GM12878 (cell line): ENCODE measurements around the gene MEMO1. TPM values are rescaled to one million over a fixed set of nuclear protein-coding genes. Genes with fewer than 3 reads are reported as not detected.

ENCODE experiments used
- ATAC-seq: fragments of 200-7000 bp; cut with Tn5 transposase; 3 replicates; pipeline ENCODE4 v1.9.1; 2020; ENCODE audit warnings: mild to moderate bottlenecking, moderate library complexity
- BruUV-seq: library from RNA; stranded (reverse); fragments of 400-500 nt; replicated peaks from 2 replicates; lab custom pipeline; 2021; lab: Mats Ljungman, UMichigan
- CTCF ChIA-PET: fragments of 300-600 bp; sonication (Branson Sonifier 250); formaldehyde crosslinking; extraction: SDS; loops from one replicate; lab custom pipeline; 2021; ENCODE audit warnings: inconsistent platforms; lab: Yijun Ruan, JAX
- POLR2A ChIA-PET: fragments of 350-600 bp; formaldehyde crosslinking; extraction: SDS; loops from one replicate; lab custom pipeline; 2021; ENCODE audit warnings: inconsistent platforms; lab: Charles Lee
- RAD21 ChIA-PET: fragments of 300-600 bp; sonication (Branson Sonifier 250); formaldehyde crosslinking; loops from one replicate; lab custom pipeline; 2023; ENCODE audit warnings: antibody characterized with exemption; ENCODE audit not compliant: unreplicated experiment; lab: Charles Lee
- SMC1A ChIA-PET: fragments of 300-600 bp; sonication (Branson Sonifier 250); formaldehyde crosslinking; loops from one replicate; lab custom pipeline; 2023; ENCODE audit not compliant: unreplicated experiment, uncharacterized antibody; lab: Charles Lee
- DNase-seq: peaks from one replicate; pipeline ENCODE4 v3.0.0-alpha.2; 2011; ENCODE audit warnings: low read depth, low spot score
- FAIRE-seq: peaks from 3 replicates; lab custom pipeline; 2011; peaks lifted over from hg19 to GRCh38; lab: Jason Lieb, UNC
- H2AFZ ChIP-seq: 2 replicates; pipeline ENCODE4 v1.6.0; 2011; ENCODE audit warnings: low read depth, low read length, control low read depth; ENCODE audit not compliant: control insufficient read depth
- H3K27ac ChIP-seq: 2 replicates; pipeline ENCODE4 v1.5.1; 2011; ENCODE audit warnings: control low read depth; ENCODE audit not compliant: control insufficient read depth, insufficient read depth
- H3K27me3 ChIP-seq, 2 experiments: replicated peaks in 1 of 2; 2 replicates each; pipeline versions ENCODE4 v1.6.0 to v1.6.1; 2011; ENCODE audit warnings: low read length in 1 of 2; ENCODE audit not compliant: control insufficient read depth in 2 of 2, insufficient read depth in 2 of 2
- H3K36me3 ChIP-seq, 2 experiments: 2 replicates each; pipeline ENCODE4 v1.5.1; 2011; ENCODE audit warnings: low read length in 1 of 2; ENCODE audit not compliant: control insufficient read depth in 2 of 2, insufficient read depth in 2 of 2
- H3K4me1 ChIP-seq: 2 replicates; pipeline ENCODE4 v1.6.1; 2011; ENCODE audit warnings: mild to moderate bottlenecking, low read length, moderate library complexity, mixed read lengths; ENCODE audit not compliant: control insufficient read depth, insufficient read depth
- H3K4me2 ChIP-seq: 2 replicates; pipeline ENCODE4 v1.6.0; 2011; ENCODE audit warnings: control low read depth; ENCODE audit not compliant: control insufficient read depth, insufficient read depth
- H3K4me3 ChIP-seq: fragments of 200-600 bp; sonication (generic); 2 replicates; pipeline ENCODE4 v1.5.1; 2016
- H3K79me2 ChIP-seq: 2 replicates; pipeline ENCODE4 v1.6.0; 2011; ENCODE audit warnings: low read length; ENCODE audit not compliant: control insufficient read depth, insufficient read depth
- H3K9ac ChIP-seq: 2 replicates; pipeline ENCODE4 v1.8.0; 2011; ENCODE audit warnings: low read length, control low read depth, mixed read lengths; ENCODE audit not compliant: control insufficient read depth, insufficient read depth
- H3K9me3 ChIP-seq: replicated peaks from 3 replicates; pipeline ENCODE4 v1.5.1; 2011; ENCODE audit warnings: mild to moderate bottlenecking, low read length; ENCODE audit not compliant: control insufficient read depth, insufficient read depth
- H4K20me1 ChIP-seq: 2 replicates; pipeline ENCODE4 v1.6.0; 2011; ENCODE audit not compliant: control insufficient read depth, insufficient read depth
- ATF3 ChIP-seq: IDR thresholded peaks from 2 replicates; pipeline ENCODE4 v1.6.1; 2011; ENCODE audit warnings: low read depth, mild to moderate bottlenecking, low read length, moderate library complexity, borderline replicate concordance; ENCODE audit errors: extremely low read depth
- BMI1 ChIP-seq: fragments of 450-650 bp; IDR thresholded peaks from 2 replicates; pipeline ENCODE4 v1.6.1; 2016; ENCODE audit warnings: mild to moderate bottlenecking, moderate library complexity, borderline replicate concordance
- CBX5 ChIP-seq: sonication (generic); IDR thresholded peaks from 2 replicates; pipeline ENCODE4 v1.6.1; 2016; ENCODE audit warnings: low read depth, moderate library complexity, mild to moderate bottlenecking, inconsistent platforms
- CREM ChIP-seq: IDR thresholded peaks from 2 replicates; pipeline ENCODE4 v1.6.1; 2014; ENCODE audit warnings: antibody characterized with exemption, low read depth
- CUX1 ChIP-seq: IDR thresholded peaks from 2 replicates; pipeline ENCODE4 v1.6.1; 2012; ENCODE audit warnings: improper control_type of control experiment, low read depth, low read length; ENCODE audit not compliant: insufficient replicate concordance
- MLLT1 ChIP-seq: fragments of 450-650 bp; IDR thresholded peaks from 2 replicates; pipeline ENCODE4 v1.6.1; 2016; ENCODE audit warnings: mild to moderate bottlenecking
- NR2C2 ChIP-seq: IDR thresholded peaks from 2 replicates; pipeline ENCODE4 v1.6.1; 2011; ENCODE audit warnings: borderline replicate concordance, low read depth; ENCODE audit not compliant: control insufficient read depth, insufficient read length
- POLR2A ChIP-seq: IDR thresholded peaks from 2 replicates; pipeline ENCODE4 v1.6.1; 2011; ENCODE audit warnings: low read depth, mild to moderate bottlenecking, low read length
- SREBF1 ChIP-seq: IDR thresholded peaks from 2 replicates; pipeline ENCODE4 v1.6.1; 2012; ENCODE audit warnings: mild to moderate bottlenecking, low read length
- SUZ12 ChIP-seq: fragments of 200-600 bp; sonication (generic); IDR thresholded peaks from one replicate; pipeline ENCODE4 v1.6.1; 2018; ENCODE audit warnings: antibody characterized with exemption, mild to moderate bottlenecking; ENCODE audit not compliant: unreplicated experiment
- TCF12 ChIP-seq: IDR thresholded peaks from 2 replicates; pipeline ENCODE4 v1.6.1; 2011; ENCODE audit warnings: low read depth, mild to moderate bottlenecking, low read length
- TCF3 ChIP-seq: IDR thresholded peaks from 2 replicates; pipeline ENCODE4 v1.6.1; 2012; ENCODE audit warnings: low read depth, mild to moderate bottlenecking, low read length, borderline replicate concordance; ENCODE audit not compliant: insufficient read depth
- WGBS: methylation state at CpG from one replicate; pipeline ENCODE4 v1.1.6; 2016; ENCODE audit warnings: low lambda C conversion rate; ENCODE audit not compliant: insufficient replicate concordance, insufficient coverage; ENCODE audit errors: missing lambda C conversion rate; 5-methylcytosine and 5-hydroxymethylcytosine counted together
- in situ Hi-C: fragments of 300-500 bp; cut with MboI; formaldehyde crosslinking; loops from 9 replicates; pipeline ENCODE4 v1.14.3; 2018; ENCODE audit warnings: mixed read lengths
- intact Hi-C: fragments of 100-400 bp; cut with micrococcal nuclease; formaldehyde crosslinking; loops from one replicate; pipeline ENCODE4 v1.14.2; 2022; ENCODE audit not compliant: unreplicated experiment
- polyA plus RNA-seq, 11 experiments: library from polyadenylated mRNA; depleted of rRNA in 4 of 11; unstranded in 6 of 11; stranded (reverse) in 5 of 11; fragments of >200 nt; fragmentation: Nextera tagmentation in 4 of 11; fragmentation: Illumina TruSeq in 1 of 11; extraction: Ambion mirVana in 4 of 11; extraction: Trizol in 1 of 11; gene quantifications; 1 replicate in 1 of 11; 2 replicates in 10 of 11; pipeline versions ENCODE4 v1.2.1 to v1.2.3, GENCODE V29; 2011 to 2016; ENCODE audit warnings: inconsistent platforms in 2 of 11, missing spikeins in 2 of 11, low read depth in 1 of 11
- total RNA-seq, 4 experiments: library from RNA; depleted of rRNA in 3 of 4; stranded (reverse); fragments of >200 nt in 3 of 4; fragmentation: Illumina TruSeq in 1 of 4; extraction: Trizol in 1 of 4; gene quantifications; 2 replicates each; pipeline versions ENCODE4 v1.2.1 to v1.2.3, GENCODE V29; 2013 to 2021

Gene MEMO1
- total and polyA plus RNA-seq, 10 of the 15 experiments (the other 5 are each of a cell fraction or from before 2014, with no cell fraction given) = 39.8 to 99.1 (median 72.2) TPM

- ChIA-PET CTCF (interaction anchor here (1.0 kb wide), 1 partner anchor 10 kb away, joined by 3 read pairs; no protein-coding TSS in a partner anchor), RAD21 (interaction anchor here (1.0 kb wide), 1 partner anchor 13 kb away, joined by 3 read pairs; no protein-coding TSS in a partner anchor), POLR2A (no interaction called here), SMC1A (interaction anchor here (2.2 kb wide), 1 partner anchor 15 kb away, joined by 7 read pairs; no protein-coding TSS in a partner anchor)
- Histone ChIP-seq H3K27ac (no peak overlapping the region), H3K36me3 (peaks cover 0 to 9% of the 10 kb centered on the region in 2 experiments; a peak in 3 of 4 replicates), H3K9me3 (no peaks in the 10 kb centered on the region; the same call in 1 of the 3 replicates), H4K20me1 (no peaks in the 10 kb centered on the region), H3K4me3 (no peak overlapping the region), H3K4me2 (no peak overlapping the region), H3K79me2 (no peaks in the 10 kb centered on the region), H3K27me3 (no peaks in the 10 kb centered on the region), H3K4me1 (no peaks in the 10 kb centered on the region), H2AFZ (no peak overlapping the region), H3K9ac (no peak overlapping the region)
- BruUV-seq = no TSS peak
- FAIRE-seq = no peak
- in situ Hi-C loops = no loop called here
- no peak for DNase-seq
- no peak for TF ChIP-seq CUX1
- TF ChIP-seq POLR2A = no peak
- no peak for TF ChIP-seq TCF12
- no peak for TF ChIP-seq NR2C2
- TF ChIP-seq CREM = no peak
- TF ChIP-seq ATF3 = no peak
- TF ChIP-seq MLLT1 = no peak
- TF ChIP-seq SUZ12 = no peak
- no peak for TF ChIP-seq TCF3
- no peak for TF ChIP-seq BMI1
- TF ChIP-seq SREBF1 = no peak
- no peak for TF ChIP-seq CBX5
- no peak for ATAC-seq
- intact Hi-C loops = no loop called here
- WGBS = 100% methylated on average over 2 of the region's 2 CpGs
These were observed 108.9 kb downstream of the MEMO1 start for GRCh38 chr2:31901900-31902299.
